Activated naive CD8-positive, alpha-beta T cell treated with anti-CD3 and anti-CD28 coated beads, Interleukin-2, amount 10 ng/mL, durations not matched to agents 7 days and 5 days (primary cell): Measurements from ENCODE around the gene THAP12. TPM values are rescaled to one million over a fixed set of nuclear protein-coding genes. Genes with fewer than 3 reads are reported as not detected.
"Not testable (repeated sequence)": the region's sequence is repeated elsewhere in the genome, so short reads cannot be mapped to it uniquely, and the experiment has no call there.

Experiments used
- ATAC-seq: fragments of 150-1000 bp; cut with Tn5 transposase; one replicate; pipeline ENCODE4 v1.10.0; 2021; ENCODE audit warnings: low read depth, moderate library complexity
- POLR2A ChIA-PET: fragments of 350-600 bp; sonication (Branson Sonifier 250); formaldehyde crosslinking; loops from one replicate; lab custom pipeline; 2021; ENCODE audit warnings: antibody characterized with exemption; lab: Charles Lee
- DNase-seq: peaks from one replicate; pipeline ENCODE4 v3.0.0; 2021
- H3K27ac Mint-ChIP-seq: one replicate; pipeline ENCODE4 v1.8.0; 2022; ENCODE audit warnings: mild to moderate bottlenecking, mixed read lengths
- H3K27me3 Mint-ChIP-seq: one replicate; pipeline ENCODE4 v1.8.0; 2022; ENCODE audit warnings: mild to moderate bottlenecking, moderate library complexity, mixed read lengths
- H3K36me3 Mint-ChIP-seq: one replicate; pipeline ENCODE4 v1.8.0; 2021; ENCODE audit warnings: mild to moderate bottlenecking, mixed read lengths
- H3K4me1 Mint-ChIP-seq: one replicate; pipeline ENCODE4 v1.8.0; 2021; ENCODE audit warnings: mixed read lengths
- H3K4me3 Mint-ChIP-seq: one replicate; pipeline ENCODE4 v1.8.0; 2022; ENCODE audit warnings: mild to moderate bottlenecking, moderate library complexity, mixed read lengths
- H3K9me3 Mint-ChIP-seq: one replicate; pipeline ENCODE4 v1.8.0; 2021; ENCODE audit warnings: mixed read lengths
- total RNA-seq, 2 experiments: library from RNA; stranded (reverse); gene quantifications; one replicate each; pipeline ENCODE4 v1.2.3, GENCODE V29; 2021

Gene THAP12, protein sequence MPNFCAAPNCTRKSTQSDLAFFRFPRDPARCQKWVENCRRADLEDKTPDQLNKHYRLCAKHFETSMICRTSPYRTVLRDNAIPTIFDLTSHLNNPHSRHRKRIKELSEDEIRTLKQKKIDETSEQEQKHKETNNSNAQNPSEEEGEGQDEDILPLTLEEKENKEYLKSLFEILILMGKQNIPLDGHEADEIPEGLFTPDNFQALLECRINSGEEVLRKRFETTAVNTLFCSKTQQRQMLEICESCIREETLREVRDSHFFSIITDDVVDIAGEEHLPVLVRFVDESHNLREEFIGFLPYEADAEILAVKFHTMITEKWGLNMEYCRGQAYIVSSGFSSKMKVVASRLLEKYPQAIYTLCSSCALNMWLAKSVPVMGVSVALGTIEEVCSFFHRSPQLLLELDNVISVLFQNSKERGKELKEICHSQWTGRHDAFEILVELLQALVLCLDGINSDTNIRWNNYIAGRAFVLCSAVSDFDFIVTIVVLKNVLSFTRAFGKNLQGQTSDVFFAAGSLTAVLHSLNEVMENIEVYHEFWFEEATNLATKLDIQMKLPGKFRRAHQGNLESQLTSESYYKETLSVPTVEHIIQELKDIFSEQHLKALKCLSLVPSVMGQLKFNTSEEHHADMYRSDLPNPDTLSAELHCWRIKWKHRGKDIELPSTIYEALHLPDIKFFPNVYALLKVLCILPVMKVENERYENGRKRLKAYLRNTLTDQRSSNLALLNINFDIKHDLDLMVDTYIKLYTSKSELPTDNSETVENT
- 10 to 100 TPM; 48.8 to 49.4 TPM for total RNA-seq

DNA sequence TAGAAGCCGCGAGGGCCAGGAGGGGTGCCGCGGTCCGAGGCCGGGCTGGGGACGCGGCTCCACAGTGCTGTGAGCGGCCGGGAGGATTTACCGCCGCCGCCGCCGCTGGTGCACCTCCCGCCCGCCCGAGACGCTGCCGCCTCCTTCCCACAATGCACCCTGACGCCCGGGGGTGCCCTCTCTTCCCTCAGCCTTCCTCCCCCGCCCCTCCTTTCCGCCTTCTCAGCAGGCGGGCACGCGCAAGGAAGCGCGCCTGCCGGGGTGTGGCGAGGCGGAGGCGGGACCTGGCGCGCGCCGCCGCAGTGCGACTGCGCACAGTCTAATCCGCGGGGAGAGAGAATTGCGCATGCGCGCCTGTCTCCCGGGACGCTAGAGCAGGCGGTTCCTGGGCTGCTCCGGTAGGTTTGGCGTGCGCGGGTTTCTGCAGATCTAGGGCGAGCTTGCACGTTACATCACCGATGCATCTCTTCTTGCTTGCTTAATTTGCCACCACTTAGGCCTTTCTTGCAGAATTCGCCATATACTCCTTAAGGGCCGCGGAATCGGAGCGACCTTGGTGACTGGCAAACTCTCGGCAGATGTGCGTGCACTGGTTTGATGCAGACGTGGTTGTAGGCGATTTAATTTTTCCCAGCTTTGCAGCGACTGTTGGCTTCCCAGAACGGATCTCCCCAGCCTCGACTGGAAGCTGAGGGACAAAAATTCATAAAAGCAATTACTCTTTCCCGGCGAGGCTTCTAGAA is at the start of gene THAP12, which contains the start of gene GVQW3:
Gene THAP12, minus strand, starts transcription at position 156 of the 743 bp plus-strand sequence. CDS start 296 bp downstream, outside the sequence.
Gene GVQW3, plus strand, starts transcription at position 347 of the 743 bp plus-strand sequence. CDS start 506 bp downstream, outside the sequence.
- peak; percentile 88 for ATAC-seq
- Mint-ChIP-seq H3K36me3 (peaks cover 9% of the 10 kb centered on the region), H3K4me3 (peak within 1 kb of the TSS; percentile 96), H3K27ac (peak within 1 kb of the TSS; percentile 93), H3K9me3 (no peaks in the 10 kb centered on the region), H3K27me3 (no peaks in the 10 kb centered on the region), H3K4me1 (peaks cover 34% of the 10 kb centered on the region)
- POLR2A ChIA-PET = interaction anchor here (1.1 to 1.6 kb wide), 2 partner anchors 159 to 174 kb away, joined by 3 to 4 read pairs; no protein-coding TSS in a partner anchor
- peak; percentile 99 for DNase-seq

- H3K36me3 Mint-ChIP-seq = no peaks in the 10 kb centered on the region
- H3K9me3 Mint-ChIP-seq = no peaks in the 10 kb centered on the region
- no peak overlapping the region for H3K27ac Mint-ChIP-seq
- H3K4me1 Mint-ChIP-seq = peaks cover 11% of the 10 kb centered on the region
- H3K4me3 Mint-ChIP-seq = no peak overlapping the region
- peaks cover 16% of the 10 kb centered on the region for H3K27me3 Mint-ChIP-seq
- ATAC-seq (no peak), DNase-seq (no peak)
- POLR2A ChIA-PET = no interaction called here
Measured at GRCh38 chr11:76426660-76427059, 45.7 kb upstream of the THAP12 start.

- ATAC-seq (no peak), DNase-seq (no peak)
- H3K36me3 Mint-ChIP-seq = no peaks in the 10 kb centered on the region
- H3K27me3 Mint-ChIP-seq = peaks cover 16% of the 10 kb centered on the region
- POLR2A ChIA-PET = interaction anchor here (0.6 kb wide), 1 partner anchor 397 kb away, joined by 3 read pairs; no protein-coding TSS in a partner anchor
- peaks cover 11% of the 10 kb centered on the region for H3K4me1 Mint-ChIP-seq
- no peaks in the 10 kb centered on the region for H3K9me3 Mint-ChIP-seq
- H3K27ac Mint-ChIP-seq = no peak overlapping the region
- no peak overlapping the region for H3K4me3 Mint-ChIP-seq
Measured at GRCh38 chr11:76424891-76425290, 44.0 kb upstream of the THAP12 start.

- Mint-ChIP-seq H3K27me3 (peaks cover 13% of the 10 kb centered on the region), H3K27ac (no peak overlapping the region), H3K9me3 (no peaks in the 10 kb centered on the region), H3K4me3 (no peak overlapping the region), H3K4me1 (peaks cover 11% of the 10 kb centered on the region), H3K36me3 (no peaks in the 10 kb centered on the region)
- POLR2A ChIA-PET = interaction anchor here (0.6 kb wide), 1 partner anchor 398 kb away, joined by 3 read pairs; no protein-coding TSS in a partner anchor
- DNase-seq = no peak
- ATAC-seq = no peak
Measured at GRCh38 chr11:76424379-76424778, 43.4 kb upstream of the THAP12 start.

- no peaks in the 10 kb centered on the region for H3K36me3 Mint-ChIP-seq
- H3K27ac Mint-ChIP-seq = no peak overlapping the region
- DNase-seq (no peak), ATAC-seq (no peak)
- no peaks in the 10 kb centered on the region for H3K9me3 Mint-ChIP-seq
- H3K4me3 Mint-ChIP-seq = no peak overlapping the region
- H3K4me1 Mint-ChIP-seq = peaks cover 10% of the 10 kb centered on the region
- POLR2A ChIA-PET = no interaction called here
- peaks cover 3% of the 10 kb centered on the region for H3K27me3 Mint-ChIP-seq
Measured at GRCh38 chr11:76419896-76420295, 39.0 kb upstream of the THAP12 start.

DNA sequence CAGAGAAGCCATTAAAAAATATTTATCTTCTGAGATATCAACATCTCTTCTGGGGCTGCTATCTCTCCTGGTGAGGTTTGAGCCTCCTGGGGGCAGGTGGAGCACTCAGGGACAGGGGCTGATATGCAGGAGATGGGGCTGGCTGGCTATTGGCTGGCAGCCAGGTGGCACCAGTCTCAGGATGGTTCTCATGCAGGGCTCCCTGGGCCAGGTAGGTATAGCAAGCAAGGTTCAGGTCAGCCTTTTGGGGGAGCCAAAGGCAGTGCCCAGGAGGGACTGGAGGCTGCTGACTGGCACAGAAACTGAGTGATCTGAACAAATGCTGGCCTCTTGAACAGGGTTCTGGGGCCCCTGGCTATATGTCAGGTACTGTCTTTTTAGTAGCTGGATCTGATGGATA is 34.1 kb upstream of the THAP12 start:
- no peak for ATAC-seq
- POLR2A ChIA-PET = no interaction called here
- H3K9me3 Mint-ChIP-seq = no peaks in the 10 kb centered on the region

DNA sequence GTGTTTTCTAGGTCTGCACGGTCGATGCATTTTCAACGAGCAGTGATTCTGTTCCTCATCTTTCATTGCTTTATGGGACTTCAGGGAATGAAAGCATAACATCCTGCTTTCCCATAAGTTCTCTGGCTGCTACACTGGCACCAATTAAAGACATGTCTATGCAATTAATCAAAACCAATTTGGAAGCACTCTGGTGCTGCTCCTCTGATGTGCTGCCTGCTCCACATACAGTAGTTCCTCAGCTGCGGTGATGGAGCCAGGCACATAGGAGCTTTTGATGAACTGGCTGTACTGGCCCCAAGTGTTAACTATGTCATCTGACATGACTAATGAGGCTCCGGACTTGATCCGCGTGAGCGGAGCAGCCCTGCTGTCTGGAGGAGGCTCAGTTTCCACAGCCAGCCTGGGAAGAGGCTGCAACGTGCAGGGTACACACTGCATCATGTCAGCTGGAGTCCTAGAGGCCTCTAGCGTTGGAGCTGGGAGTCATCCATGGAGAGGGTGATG is 30.0 kb upstream of the THAP12 start:
- Mint-ChIP-seq H3K27me3 (peaks cover 9% of the 10 kb centered on the region), H3K4me1 (peaks cover 3% of the 10 kb centered on the region), H3K27ac (no peak overlapping the region), H3K9me3 (no peaks in the 10 kb centered on the region), H3K36me3 (no peaks in the 10 kb centered on the region), H3K4me3 (no peak overlapping the region)
- no peak for DNase-seq
- ATAC-seq = no peak
- POLR2A ChIA-PET = no interaction called here

More for the DNA sequence above, 34.1 kb upstream of the THAP12 start:
- H3K27me3 Mint-ChIP-seq = peaks cover 12% of the 10 kb centered on the region
- DNase-seq = no peak
- H3K4me3 Mint-ChIP-seq = no peak overlapping the region
- no peaks in the 10 kb centered on the region for H3K4me1 Mint-ChIP-seq
- no peak overlapping the region for H3K27ac Mint-ChIP-seq
- H3K36me3 Mint-ChIP-seq = no peaks in the 10 kb centered on the region

DNA sequence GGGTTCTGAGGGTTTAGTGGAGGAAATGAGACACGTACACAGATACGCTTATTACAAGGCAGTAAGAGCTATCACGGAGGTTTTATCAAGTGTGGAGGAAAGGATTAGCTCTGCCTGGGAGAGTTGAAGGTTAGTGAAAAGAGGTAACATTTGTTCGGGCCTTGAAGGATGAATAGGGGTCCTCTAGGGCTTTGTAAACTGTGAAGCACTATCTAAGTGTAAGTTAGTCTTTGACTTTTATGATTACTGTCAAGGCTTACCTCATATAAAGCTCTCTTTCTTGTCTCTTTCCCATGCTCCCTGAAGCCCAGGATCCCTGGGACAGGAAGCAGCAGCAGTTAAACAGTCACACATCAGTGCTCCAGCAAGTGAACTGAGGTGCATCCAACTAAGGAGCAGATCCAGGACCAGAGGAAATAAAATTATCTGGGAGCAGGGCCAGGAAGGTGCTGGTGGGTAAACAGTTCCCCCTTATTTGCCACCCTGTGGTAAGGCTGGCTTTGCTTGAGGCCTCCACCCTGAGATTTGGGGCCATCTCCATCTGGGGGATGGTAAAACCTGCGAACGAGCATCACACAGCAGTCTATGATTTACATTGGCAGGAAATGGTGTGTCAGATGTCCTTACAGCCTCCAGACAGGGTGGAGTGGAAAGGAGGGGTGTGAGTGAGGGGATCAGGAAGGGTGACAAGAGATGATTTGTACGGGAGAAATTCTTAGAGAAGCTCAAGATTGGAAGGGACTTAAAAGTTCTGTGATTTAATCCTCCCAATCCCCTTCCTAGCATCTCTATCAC is 27.4 kb upstream of the THAP12 start:
- no peak overlapping the region for H3K27ac Mint-ChIP-seq
- H3K27me3 Mint-ChIP-seq = peaks cover 5% of the 10 kb centered on the region
- DNase-seq = no peak
- ATAC-seq = no peak
- POLR2A ChIA-PET = no interaction called here
- no peaks in the 10 kb centered on the region for H3K36me3 Mint-ChIP-seq
- no peak overlapping the region for H3K4me3 Mint-ChIP-seq
- no peaks in the 10 kb centered on the region for H3K9me3 Mint-ChIP-seq
- peaks cover 3% of the 10 kb centered on the region for H3K4me1 Mint-ChIP-seq

DNA sequence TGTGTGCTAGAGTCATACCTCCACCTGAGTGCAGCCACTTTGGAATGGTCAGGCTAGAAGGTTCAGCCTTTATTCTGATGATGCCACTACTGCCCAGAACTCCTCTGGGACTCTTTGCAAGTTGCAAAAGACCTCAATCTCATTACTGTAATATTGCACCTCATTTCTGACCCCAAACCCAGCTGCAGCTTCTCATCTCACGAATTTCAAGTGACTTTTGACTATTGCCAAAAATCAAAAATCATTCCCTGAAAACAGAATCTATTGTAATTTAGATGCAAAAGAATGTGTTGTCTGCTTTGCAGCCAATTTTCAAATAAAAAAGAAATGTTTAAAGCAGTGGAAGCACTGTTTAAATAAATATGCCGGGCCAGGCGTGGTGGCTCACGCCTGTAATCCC is 25.4 kb upstream of the THAP12 start:
- peaks cover 1% of the 10 kb centered on the region for H3K27me3 Mint-ChIP-seq
- H3K27ac Mint-ChIP-seq = no peak overlapping the region

GRCh38 chr11:76401484-76401883 is 20.6 kb upstream of the THAP12 start:
- H3K9me3 Mint-ChIP-seq, ATAC-seq, H3K27ac Mint-ChIP-seq, H3K27me3 Mint-ChIP-seq, POLR2A ChIA-PET, H3K4me1 Mint-ChIP-seq, H3K4me3 Mint-ChIP-seq, DNase-seq, H3K36me3 Mint-ChIP-seq: not testable (repeated sequence)

More for the DNA sequence above, 25.4 kb upstream of the THAP12 start:
- POLR2A ChIA-PET = no interaction called here
- Mint-ChIP-seq H3K4me1 (peaks cover 3% of the 10 kb centered on the region), H3K9me3 (no peaks in the 10 kb centered on the region), H3K36me3 (no peaks in the 10 kb centered on the region), H3K4me3 (no peak overlapping the region)
- DNase-seq = no peak
- ATAC-seq = no peak

GRCh38 chr11:76400967-76401366 is 20.0 kb upstream of the THAP12 start:
- POLR2A ChIA-PET = no interaction called here
- no peaks in the 10 kb centered on the region for H3K9me3 Mint-ChIP-seq
- H3K4me3 Mint-ChIP-seq = no peak overlapping the region
- no peaks in the 10 kb centered on the region for H3K36me3 Mint-ChIP-seq
- DNase-seq = no peak
- peaks cover 1% of the 10 kb centered on the region for H3K27me3 Mint-ChIP-seq
- H3K27ac Mint-ChIP-seq = no peak overlapping the region
- ATAC-seq = no peak
- H3K4me1 Mint-ChIP-seq = no peaks in the 10 kb centered on the region

- Mint-ChIP-seq H3K4me1 (no peaks in the 10 kb centered on the region), H3K27ac (no peak overlapping the region), H3K9me3 (no peaks in the 10 kb centered on the region), H3K27me3 (no peaks in the 10 kb centered on the region), H3K4me3 (no peak overlapping the region), H3K36me3 (no peaks in the 10 kb centered on the region)
- ATAC-seq = no peak
- POLR2A ChIA-PET = no interaction called here
- no peak for DNase-seq
Measured at GRCh38 chr11:76397383-76397782, 16.5 kb upstream of the THAP12 start.
